Thoracic aorta (tissue), 2 donors: ENCODE data around the gene LRRTM1. TPM values are rescaled to one million over a fixed set of nuclear protein-coding genes. Genes with fewer than 3 reads are reported as not detected.

Source experiments
- ATAC-seq: fragments of 150-250 bp; one replicate; pipeline ENCODE4 v1.8.0; 2017; ENCODE audit warnings: low read depth; ENCODE audit not compliant: insufficient number of reproducible peaks, low FRiP score
- DNase-seq: peaks from one replicate; pipeline ENCODE4 v3.0.0-alpha.2; 2020; ENCODE audit warnings: low spot score
- H3K27ac ChIP-seq, 2 donors: fragments of 200-600 bp; sonication (generic); 1 replicate in 1 of 2; 2 replicates in 1 of 2; pipeline ENCODE4 v1.5.1; 2016; ENCODE audit warnings: mild to moderate bottlenecking in 2 of 2, moderate library complexity in 2 of 2
- H3K27me3 ChIP-seq: fragments of 200-600 bp; sonication (generic); replicated peaks from 2 replicates; pipeline ENCODE4 v1.6.0; 2016; ENCODE audit warnings: mild to moderate bottlenecking; ENCODE audit not compliant: insufficient read depth
- H3K36me3 ChIP-seq: fragments of 200-600 bp; sonication (generic); one replicate; pipeline ENCODE4 v1.5.1; 2016
- H3K4me1 ChIP-seq, 2 donors: fragments of 200-600 bp; sonication (generic); 1 replicate in 1 of 2; 2 replicates in 1 of 2; pipeline versions ENCODE4 v1.5.1 to v1.6.0; 2016; ENCODE audit warnings: low read depth in 2 of 2, mild to moderate bottlenecking in 1 of 2; ENCODE audit not compliant: control insufficient read depth in 1 of 2
- H3K4me3 ChIP-seq: fragments of 200-600 bp; sonication (generic); 2 replicates; pipeline ENCODE4 v1.5.1; 2016; ENCODE audit warnings: mild to moderate bottlenecking
- H3K9me3 ChIP-seq: fragments of 200-600 bp; sonication (generic); 2 replicates; pipeline ENCODE4 v1.5.1; 2016
- total RNA-seq, 2 donors: library from RNA; depleted of rRNA; stranded (reverse); fragments of >200 nt; gene quantifications; one replicate each; pipeline versions ENCODE4 v1.1.0 to v1.2.3, GENCODE V29; 2016
- TF ChIP-seq, protein P1 (sequence below): fragments of 200-600 bp; sonication (generic); IDR thresholded peaks from one replicate; pipeline ENCODE4 v1.5.1; 2019; ENCODE audit warnings: antibody characterized with exemption

LRRTM1 gene, protein sequence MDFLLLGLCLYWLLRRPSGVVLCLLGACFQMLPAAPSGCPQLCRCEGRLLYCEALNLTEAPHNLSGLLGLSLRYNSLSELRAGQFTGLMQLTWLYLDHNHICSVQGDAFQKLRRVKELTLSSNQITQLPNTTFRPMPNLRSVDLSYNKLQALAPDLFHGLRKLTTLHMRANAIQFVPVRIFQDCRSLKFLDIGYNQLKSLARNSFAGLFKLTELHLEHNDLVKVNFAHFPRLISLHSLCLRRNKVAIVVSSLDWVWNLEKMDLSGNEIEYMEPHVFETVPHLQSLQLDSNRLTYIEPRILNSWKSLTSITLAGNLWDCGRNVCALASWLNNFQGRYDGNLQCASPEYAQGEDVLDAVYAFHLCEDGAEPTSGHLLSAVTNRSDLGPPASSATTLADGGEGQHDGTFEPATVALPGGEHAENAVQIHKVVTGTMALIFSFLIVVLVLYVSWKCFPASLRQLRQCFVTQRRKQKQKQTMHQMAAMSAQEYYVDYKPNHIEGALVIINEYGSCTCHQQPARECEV
- total RNA-seq: not detected

- H3K4me1 ChIP-seq: no peaks in the 10 kb centered on the region
- H3K27ac ChIP-seq: no peak within 1 kb of the TSS
- TF ChIP-seq, protein P1, sequence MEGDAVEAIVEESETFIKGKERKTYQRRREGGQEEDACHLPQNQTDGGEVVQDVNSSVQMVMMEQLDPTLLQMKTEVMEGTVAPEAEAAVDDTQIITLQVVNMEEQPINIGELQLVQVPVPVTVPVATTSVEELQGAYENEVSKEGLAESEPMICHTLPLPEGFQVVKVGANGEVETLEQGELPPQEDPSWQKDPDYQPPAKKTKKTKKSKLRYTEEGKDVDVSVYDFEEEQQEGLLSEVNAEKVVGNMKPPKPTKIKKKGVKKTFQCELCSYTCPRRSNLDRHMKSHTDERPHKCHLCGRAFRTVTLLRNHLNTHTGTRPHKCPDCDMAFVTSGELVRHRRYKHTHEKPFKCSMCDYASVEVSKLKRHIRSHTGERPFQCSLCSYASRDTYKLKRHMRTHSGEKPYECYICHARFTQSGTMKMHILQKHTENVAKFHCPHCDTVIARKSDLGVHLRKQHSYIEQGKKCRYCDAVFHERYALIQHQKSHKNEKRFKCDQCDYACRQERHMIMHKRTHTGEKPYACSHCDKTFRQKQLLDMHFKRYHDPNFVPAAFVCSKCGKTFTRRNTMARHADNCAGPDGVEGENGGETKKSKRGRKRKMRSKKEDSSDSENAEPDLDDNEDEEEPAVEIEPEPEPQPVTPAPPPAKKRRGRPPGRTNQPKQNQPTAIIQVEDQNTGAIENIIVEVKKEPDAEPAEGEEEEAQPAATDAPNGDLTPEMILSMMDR: no peak
- H3K27me3 ChIP-seq: no peaks in the 10 kb centered on the region
- DNase-seq (no peak), ATAC-seq (no peak)
- H3K4me3 ChIP-seq: peak within 1 kb of the TSS; percentile 25
- no peaks in the 10 kb centered on the region for H3K36me3 ChIP-seq
- no peaks in the 10 kb centered on the region for H3K9me3 ChIP-seq
Measured at GRCh38 chr2:80303909-80304837, at the start of gene LRRTM1. Gene LRRTM1 (minus strand): TSS chr2:80304752. CDS start chr2:80303819, 933 bp downstream.

DNA sequence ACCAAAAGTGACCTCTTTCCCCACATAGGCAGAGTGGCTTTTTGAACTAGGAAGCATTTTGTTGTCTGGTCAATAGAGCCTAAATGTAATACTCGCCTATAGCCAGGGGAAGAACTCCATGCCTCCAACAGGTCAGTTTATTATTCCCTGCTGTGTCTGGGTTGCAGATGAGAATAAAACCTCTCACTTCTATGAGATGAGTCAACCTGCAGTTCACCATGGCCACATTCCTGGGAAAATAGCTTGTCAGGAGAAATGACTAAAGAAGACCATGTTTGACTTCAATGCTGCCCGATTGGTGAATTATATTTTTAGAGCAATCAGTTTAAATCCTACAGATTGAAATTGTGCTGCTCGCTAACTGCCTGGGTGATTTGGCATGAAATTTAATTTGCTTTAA, 46.7 kb upstream of the LRRTM1 start:
- H3K4me1 ChIP-seq: no peaks in the 10 kb centered on the region
- no peak overlapping the region for H3K4me3 ChIP-seq
- TF ChIP-seq, protein P1: no peak
- ATAC-seq (no peak), DNase-seq (no peak)
- H3K9me3 ChIP-seq: no peaks in the 10 kb centered on the region
- no peaks in the 10 kb centered on the region for H3K36me3 ChIP-seq
- no peak overlapping the region for H3K27ac ChIP-seq
- H3K27me3 ChIP-seq: no peaks in the 10 kb centered on the region

GRCh38 chr2:80348953-80349352, 44.4 kb upstream of the LRRTM1 start:
- TF ChIP-seq, protein P1: no peak
- H3K36me3 ChIP-seq: no peaks in the 10 kb centered on the region
- H3K27me3 ChIP-seq: no peaks in the 10 kb centered on the region
- no peak for ATAC-seq
- no peaks in the 10 kb centered on the region for H3K4me1 ChIP-seq
- no peak overlapping the region for H3K27ac ChIP-seq
- DNase-seq: no peak
- H3K4me3 ChIP-seq: no peak overlapping the region
- H3K9me3 ChIP-seq: no peaks in the 10 kb centered on the region

GRCh38 chr2:80348078-80348477, 43.5 kb upstream of the LRRTM1 start:
- Histone ChIP-seq H3K4me1 (no peaks in the 10 kb centered on the region), H3K27me3 (no peaks in the 10 kb centered on the region), H3K9me3 (no peaks in the 10 kb centered on the region), H3K36me3 (no peaks in the 10 kb centered on the region), H3K4me3 (no peak overlapping the region), H3K27ac (no peak overlapping the region)
- no peak for ATAC-seq
- TF ChIP-seq, protein P1: no peak
- DNase-seq: no peak

- H3K36me3 ChIP-seq: no peaks in the 10 kb centered on the region
- no peak for ATAC-seq
- no peak overlapping the region for H3K4me3 ChIP-seq
- no peaks in the 10 kb centered on the region for H3K9me3 ChIP-seq
- H3K4me1 ChIP-seq: no peaks in the 10 kb centered on the region
- H3K27me3 ChIP-seq: no peaks in the 10 kb centered on the region
- no peak for DNase-seq
- no peak overlapping the region for H3K27ac ChIP-seq
- TF ChIP-seq, protein P1: no peak
Measured at GRCh38 chr2:80340022-80340421, 35.5 kb upstream of the LRRTM1 start.
